ENCODE results near the gene MARK3.

DNA sequence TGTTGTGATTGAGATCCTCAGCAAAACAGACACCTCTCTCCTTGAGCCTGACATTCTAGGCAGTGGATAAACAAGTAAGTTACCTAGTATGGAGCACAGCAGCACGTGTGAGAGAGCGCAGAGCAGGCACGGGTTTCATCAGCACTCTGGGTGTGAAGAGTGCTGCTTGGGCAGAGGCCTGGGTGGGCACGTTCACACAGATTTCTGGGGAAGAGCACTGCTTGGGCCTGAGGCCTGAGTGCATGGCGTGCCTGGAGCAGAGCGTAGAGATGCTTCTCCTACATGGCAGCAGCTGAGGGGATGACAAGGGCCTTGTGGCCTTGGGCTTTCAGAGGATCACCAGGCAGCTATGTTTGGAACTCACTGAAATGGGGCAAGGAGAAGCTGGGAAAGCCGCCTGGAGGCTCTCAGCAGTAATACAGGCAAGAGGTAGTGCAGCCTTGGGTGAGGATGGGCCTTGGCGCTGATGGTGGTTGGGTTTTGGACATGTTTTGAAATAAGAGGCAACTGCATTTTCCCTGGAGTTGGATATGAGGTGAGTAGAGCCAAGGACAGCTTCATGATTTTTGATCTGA, 119.9 kb downstream of the MARK3 start:
- TF ChIP-seq, protein P1, sequence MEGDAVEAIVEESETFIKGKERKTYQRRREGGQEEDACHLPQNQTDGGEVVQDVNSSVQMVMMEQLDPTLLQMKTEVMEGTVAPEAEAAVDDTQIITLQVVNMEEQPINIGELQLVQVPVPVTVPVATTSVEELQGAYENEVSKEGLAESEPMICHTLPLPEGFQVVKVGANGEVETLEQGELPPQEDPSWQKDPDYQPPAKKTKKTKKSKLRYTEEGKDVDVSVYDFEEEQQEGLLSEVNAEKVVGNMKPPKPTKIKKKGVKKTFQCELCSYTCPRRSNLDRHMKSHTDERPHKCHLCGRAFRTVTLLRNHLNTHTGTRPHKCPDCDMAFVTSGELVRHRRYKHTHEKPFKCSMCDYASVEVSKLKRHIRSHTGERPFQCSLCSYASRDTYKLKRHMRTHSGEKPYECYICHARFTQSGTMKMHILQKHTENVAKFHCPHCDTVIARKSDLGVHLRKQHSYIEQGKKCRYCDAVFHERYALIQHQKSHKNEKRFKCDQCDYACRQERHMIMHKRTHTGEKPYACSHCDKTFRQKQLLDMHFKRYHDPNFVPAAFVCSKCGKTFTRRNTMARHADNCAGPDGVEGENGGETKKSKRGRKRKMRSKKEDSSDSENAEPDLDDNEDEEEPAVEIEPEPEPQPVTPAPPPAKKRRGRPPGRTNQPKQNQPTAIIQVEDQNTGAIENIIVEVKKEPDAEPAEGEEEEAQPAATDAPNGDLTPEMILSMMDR (IDR thresholded peaks at IDR 0.05), result peak in 1 of 6 experiments; percentile 11
- no peak for TF ChIP-seq POLR2A (IDR thresholded peaks at IDR 0.05)
